Measurements from ENCODE around the gene KREMEN1.

The KREMEN1 gene

DNA sequence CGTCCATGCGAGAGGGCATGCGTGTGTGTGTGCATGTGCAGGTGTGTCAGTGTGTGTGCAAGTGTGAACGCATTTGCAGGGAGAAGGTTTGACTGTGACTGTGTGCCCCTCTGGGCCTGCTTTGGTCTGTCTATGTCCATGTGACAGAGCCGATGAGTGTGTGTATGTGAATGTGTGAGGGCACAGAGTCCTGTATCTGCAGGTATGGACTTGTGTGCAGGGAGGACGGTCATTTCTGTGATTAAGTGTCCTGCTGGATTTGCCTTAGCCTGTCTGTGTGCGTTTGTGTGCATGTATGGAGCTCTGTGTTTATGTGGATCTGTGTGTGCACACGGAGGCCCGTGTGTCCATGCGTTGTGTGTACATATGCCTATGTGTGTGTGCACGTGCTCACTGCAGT is 138.2 kb downstream of the KREMEN1 start:
- no peak overlapping the region for H3K4me3 ChIP-seq (ENCODE audit: low read depth, low read length)

GRCh38 chr22:29211466-29211865 is 138.6 kb downstream of the KREMEN1 start:
- no peak for DNase-seq (ENCODE audit: low read depth)
- no peak for TF ChIP-seq CTCF (IDR thresholded peaks at IDR 0.05; ENCODE audit: insufficient read depth, low read depth, low read length, missing control alignments)
- H3K4me3 ChIP-seq (ENCODE audit: low read depth, low read length): no peak overlapping the region

More for the DNA sequence above, 138.2 kb downstream of the KREMEN1 start:
- no peak for DNase-seq (ENCODE audit: low read depth)
- TF ChIP-seq CTCF (IDR thresholded peaks at IDR 0.05; ENCODE audit: insufficient read depth, low read depth, low read length, missing control alignments): no peak

GRCh38 chr22:29212743-29213142 is 139.9 kb downstream of the KREMEN1 start:
- no peak for TF ChIP-seq CTCF (IDR thresholded peaks at IDR 0.05; ENCODE audit: insufficient read depth, low read depth, low read length, missing control alignments)
- no peak overlapping the region for H3K4me3 ChIP-seq (ENCODE audit: low read depth, low read length)

DNA sequence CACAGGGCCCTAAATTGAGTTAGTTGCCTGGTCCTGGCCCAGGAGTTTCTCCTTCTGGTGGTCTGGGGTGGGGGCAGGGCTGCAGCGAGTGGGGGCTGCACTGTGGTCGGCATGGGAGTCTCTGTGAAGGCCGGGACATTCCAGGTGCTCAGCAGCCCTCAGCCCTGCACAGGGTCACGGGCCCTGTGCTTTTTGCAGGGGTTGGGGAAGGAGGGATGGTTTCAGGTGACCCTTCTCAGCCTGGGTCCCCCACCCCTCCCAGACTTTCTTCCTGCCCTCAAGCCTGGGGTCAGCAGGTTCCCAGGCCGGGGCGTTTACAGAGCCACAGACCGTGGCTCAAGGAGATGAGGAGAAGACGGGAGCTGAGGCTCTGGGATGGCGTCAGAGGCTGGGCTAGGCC is 140.7 kb downstream of the KREMEN1 start:
- no peak for DNase-seq (ENCODE audit: low read depth)
- TF ChIP-seq CTCF (IDR thresholded peaks at IDR 0.05; ENCODE audit: insufficient read depth, low read depth, low read length, missing control alignments): no peak
- H3K4me3 ChIP-seq (ENCODE audit: low read depth, low read length): no peak overlapping the region

More at GRCh38 chr22:29212743-29213142, 139.9 kb downstream of the KREMEN1 start:
- DNase-seq (ENCODE audit: low read depth): no peak

- no peak overlapping the region for H3K4me3 ChIP-seq (ENCODE audit: low read depth, low read length)
- no peak for DNase-seq (ENCODE audit: low read depth)
- TF ChIP-seq CTCF (IDR thresholded peaks at IDR 0.05; ENCODE audit: insufficient read depth, low read depth, low read length, missing control alignments): no peak
Measured at GRCh38 chr22:29214232-29214631, 141.4 kb downstream of the KREMEN1 start.

- TF ChIP-seq CTCF (IDR thresholded peaks at IDR 0.05; ENCODE audit: insufficient read depth, low read depth, low read length, missing control alignments): no peak
- DNase-seq (ENCODE audit: low read depth): no peak
- H3K4me3 ChIP-seq (ENCODE audit: low read depth, low read length): no peak overlapping the region
Measured at GRCh38 chr22:29215012-29215860, 142.4 kb downstream of the KREMEN1 start.
